Activated CD4-positive, alpha-beta T cell treated with anti-CD3 and anti-CD28 coated beads, Interleukin-2, amount 10 ng/mL, durations not matched to agents 7 days and 5 days (primary cell): ENCODE data around the gene CCDC117. TPM values are rescaled to one million over a fixed set of nuclear protein-coding genes. Genes with fewer than 3 reads are reported as not detected.

Source experiments
- CTCF ChIA-PET: fragments of 350-600 bp; sonication (Branson Sonifier 250); formaldehyde crosslinking; loops from one replicate; lab custom pipeline; 2021; ENCODE audit warnings: antibody characterized with exemption; lab: Charles Lee
- POLR2A ChIA-PET: fragments of 350-600 bp; sonication (Branson Sonifier 250); formaldehyde crosslinking; loops from one replicate; lab custom pipeline; 2021; ENCODE audit warnings: antibody characterized with exemption; lab: Charles Lee
- DNase-seq: peaks from one replicate; pipeline ENCODE4 v3.0.0-alpha.2; 2020
- H3K27ac Mint-ChIP-seq: one replicate; pipeline ENCODE4 v1.8.0; 2021; ENCODE audit warnings: mild to moderate bottlenecking, moderate library complexity, mixed read lengths
- H3K27me3 Mint-ChIP-seq: one replicate; pipeline ENCODE4 v1.8.0; 2021; ENCODE audit warnings: mixed read lengths
- H3K36me3 Mint-ChIP-seq: one replicate; pipeline ENCODE4 v1.8.0; 2021; ENCODE audit warnings: low read depth, mixed read lengths
- H3K4me1 Mint-ChIP-seq: one replicate; pipeline ENCODE4 v1.8.0; 2021; ENCODE audit warnings: mixed read lengths
- H3K4me3 Mint-ChIP-seq: one replicate; pipeline ENCODE4 v1.8.0; 2021; ENCODE audit warnings: mild to moderate bottlenecking, moderate library complexity, mixed read lengths
- H3K9me3 Mint-ChIP-seq: one replicate; pipeline ENCODE4 v1.8.0; 2021; ENCODE audit warnings: mixed read lengths
- total RNA-seq, 2 experiments: library from RNA; stranded (reverse); gene quantifications; one replicate each; pipeline ENCODE4 v1.2.3, GENCODE V29; 2021

Gene CCDC117
- total RNA-seq, 2 experiments from 2014 or later: 30.2 to 31.9 TPM

GRCh38 chr22:28826921-28827320 is 54.4 kb downstream of the CCDC117 start:
- CTCF ChIA-PET: interaction anchor here (0.9 to 1.1 kb wide), 2 partner anchors 9 to 231 kb away, joined by 4 read pairs; no protein-coding TSS in a partner anchor
- Mint-ChIP-seq H3K36me3 (peaks cover 47% of the 10 kb centered on the region), H3K9me3 (no peaks in the 10 kb centered on the region), H3K4me1 (peaks cover 56% of the 10 kb centered on the region), H3K27me3 (no peaks in the 10 kb centered on the region), H3K4me3 (no peak overlapping the region), H3K27ac (no peak overlapping the region)
- POLR2A ChIA-PET: no interaction called here
- DNase-seq: no peak

DNA sequence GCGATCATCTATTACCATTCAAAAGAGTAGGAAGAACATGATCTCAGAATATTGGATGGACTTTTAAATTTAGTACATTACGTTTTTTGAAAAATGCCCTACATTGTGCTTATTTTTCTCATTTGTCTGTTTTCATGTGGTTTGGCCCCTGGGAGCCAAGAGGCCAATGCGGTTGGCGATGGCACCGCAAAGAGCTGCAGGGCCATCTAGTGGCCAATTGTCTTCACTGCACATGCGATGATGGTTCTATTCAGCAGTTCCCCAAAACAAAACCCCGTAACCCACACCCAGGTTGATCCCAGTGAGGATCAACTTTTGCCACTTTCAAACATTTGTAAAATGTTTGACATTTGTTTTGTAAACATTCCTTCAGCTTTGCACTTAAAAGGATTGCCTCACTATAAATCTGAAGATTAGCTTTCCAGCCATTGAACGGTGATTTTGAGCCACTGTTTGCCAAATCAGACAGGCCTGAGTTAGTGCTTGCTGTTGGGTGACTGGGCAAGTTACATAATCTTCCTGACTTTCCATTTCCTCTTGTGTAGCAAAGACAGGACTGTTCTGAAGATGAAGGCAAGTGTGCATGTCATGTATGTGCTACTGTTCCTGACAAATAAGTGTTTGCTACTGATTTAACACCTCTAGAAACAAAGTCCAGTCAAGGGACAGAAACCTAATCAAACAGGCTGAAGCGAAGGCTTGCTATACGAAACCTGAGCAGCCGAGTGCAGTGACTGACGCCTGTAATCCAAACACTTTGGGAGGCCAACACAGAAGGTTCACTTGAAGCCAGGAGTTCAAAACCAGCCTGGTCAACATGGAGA is 57.1 kb downstream of the CCDC117 start:
- CTCF ChIA-PET: interaction anchor here (0.6 to 3.7 kb wide), 25 partner anchors 9 to 335 kb away, joined by 3 to 18 read pairs (median 4); partner anchors contain the start of gene XBP1
- H3K4me3 Mint-ChIP-seq: no peak overlapping the region

DNA sequence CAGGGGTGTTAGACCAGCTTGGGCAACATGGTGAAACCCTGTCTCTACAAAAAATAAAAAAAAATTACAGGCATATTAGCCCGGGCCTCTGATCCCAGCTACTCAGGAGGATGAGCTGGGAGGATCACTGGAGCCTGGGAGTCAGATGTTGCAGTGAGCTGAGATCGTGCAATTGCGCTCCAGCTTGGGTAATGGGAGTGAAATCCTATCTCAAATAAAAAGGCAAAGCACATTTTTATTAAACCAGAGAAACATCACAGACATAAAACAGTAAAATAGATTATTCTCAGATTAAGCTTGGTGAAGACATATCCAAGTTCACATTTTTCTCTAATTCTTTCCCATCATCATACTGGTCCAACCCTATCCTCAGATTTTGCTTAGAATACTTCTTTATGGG is 57.9 kb downstream of the CCDC117 start:
- Mint-ChIP-seq H3K27ac (no peak overlapping the region), H3K4me3 (no peak overlapping the region), H3K36me3 (peaks cover 32% of the 10 kb centered on the region), H3K4me1 (peaks cover 42% of the 10 kb centered on the region), H3K27me3 (no peaks in the 10 kb centered on the region), H3K9me3 (no peaks in the 10 kb centered on the region)
- ChIA-PET POLR2A (no interaction called here), CTCF (interaction anchor here (0.7 to 3.7 kb wide), 5 partner anchors 11 to 231 kb away, joined by 3 to 18 read pairs (median 6); no protein-coding TSS in a partner anchor)
- no peak for DNase-seq

More for the DNA sequence above, 57.1 kb downstream of the CCDC117 start:
- Mint-ChIP-seq H3K27ac (peak overlapping the region; percentile 68), H3K27me3 (no peaks in the 10 kb centered on the region), H3K9me3 (no peaks in the 10 kb centered on the region), H3K36me3 (peaks cover 37% of the 10 kb centered on the region), H3K4me1 (peaks cover 46% of the 10 kb centered on the region)
- POLR2A ChIA-PET: interaction anchor here (0.7 kb wide), 1 partner anchor 130 kb away, joined by 3 read pairs; no protein-coding TSS in a partner anchor
- DNase-seq: peak; percentile 82

DNA sequence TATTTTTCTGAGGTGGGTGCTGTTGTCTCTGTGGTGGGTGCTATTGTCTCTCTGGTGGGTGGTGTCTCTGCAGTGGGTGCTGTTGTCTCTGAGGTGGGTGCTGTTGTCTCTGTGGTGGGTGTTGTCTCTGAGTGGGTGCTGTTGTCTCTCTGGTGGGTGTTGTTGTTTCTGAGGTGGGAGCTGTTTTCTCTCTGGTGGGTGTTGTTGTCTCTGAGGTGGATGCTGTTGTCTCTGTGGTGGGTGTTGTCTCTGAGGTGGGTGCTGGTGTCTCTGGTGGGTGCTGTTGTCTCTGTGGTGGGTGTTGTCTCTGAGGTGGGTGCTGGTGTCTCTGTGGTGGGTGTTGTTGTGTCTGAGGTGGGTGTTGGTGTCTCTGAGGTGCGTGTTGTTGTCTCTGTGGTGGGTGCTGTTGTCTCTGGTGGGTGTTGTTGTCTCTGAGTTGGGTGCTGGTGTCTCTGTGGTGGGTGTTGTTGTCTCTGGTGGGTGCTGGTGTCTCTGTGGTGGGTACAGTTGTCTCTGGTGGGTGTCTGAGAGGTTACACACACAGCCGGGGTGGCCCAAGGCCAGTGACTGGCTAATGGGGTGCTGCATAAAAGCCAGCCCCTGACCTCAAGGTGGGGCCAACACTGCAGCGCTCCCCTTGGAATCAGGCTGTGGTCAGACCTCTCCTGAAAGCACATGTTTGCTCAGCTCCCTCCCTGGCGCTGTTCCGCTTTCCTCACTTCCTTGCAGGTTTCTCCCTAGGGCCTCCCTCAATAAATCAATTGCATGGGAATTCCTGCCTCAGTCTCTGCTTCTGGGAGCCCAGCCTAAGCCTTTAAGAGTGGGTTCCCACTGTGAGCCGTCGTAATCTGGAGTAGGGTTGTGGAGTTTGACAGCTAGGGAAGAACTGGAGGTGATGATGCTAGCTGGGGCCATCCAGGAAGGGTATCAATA is 58.9 kb downstream of the CCDC117 start:
- POLR2A ChIA-PET: no interaction called here
- Mint-ChIP-seq H3K27me3 (no peaks in the 10 kb centered on the region), H3K9me3 (no peaks in the 10 kb centered on the region), H3K27ac (no peak overlapping the region), H3K4me1 (peaks cover 37% of the 10 kb centered on the region), H3K36me3 (peaks cover 26% of the 10 kb centered on the region), H3K4me3 (no peak overlapping the region)
- DNase-seq: no peak
- CTCF ChIA-PET: interaction anchor here (0.9 to 3.7 kb wide), 4 partner anchors 10 to 55 kb away, joined by 3 to 18 read pairs (median 3); no protein-coding TSS in a partner anchor

GRCh38 chr22:28832731-28833130 is 60.2 kb downstream of the CCDC117 start:
- no peak for DNase-seq
- H3K4me3 Mint-ChIP-seq: no peak overlapping the region
- ChIA-PET CTCF (interaction anchor here (0.6 kb wide), 2 partner anchors 183 to 1972 kb away, joined by 3 to 4 read pairs; no protein-coding TSS in a partner anchor), POLR2A (no interaction called here)
- H3K27me3 Mint-ChIP-seq: no peaks in the 10 kb centered on the region
- H3K4me1 Mint-ChIP-seq: peaks cover 29% of the 10 kb centered on the region
- H3K36me3 Mint-ChIP-seq: peaks cover 16% of the 10 kb centered on the region
- H3K27ac Mint-ChIP-seq: no peak overlapping the region
- no peaks in the 10 kb centered on the region for H3K9me3 Mint-ChIP-seq

DNA sequence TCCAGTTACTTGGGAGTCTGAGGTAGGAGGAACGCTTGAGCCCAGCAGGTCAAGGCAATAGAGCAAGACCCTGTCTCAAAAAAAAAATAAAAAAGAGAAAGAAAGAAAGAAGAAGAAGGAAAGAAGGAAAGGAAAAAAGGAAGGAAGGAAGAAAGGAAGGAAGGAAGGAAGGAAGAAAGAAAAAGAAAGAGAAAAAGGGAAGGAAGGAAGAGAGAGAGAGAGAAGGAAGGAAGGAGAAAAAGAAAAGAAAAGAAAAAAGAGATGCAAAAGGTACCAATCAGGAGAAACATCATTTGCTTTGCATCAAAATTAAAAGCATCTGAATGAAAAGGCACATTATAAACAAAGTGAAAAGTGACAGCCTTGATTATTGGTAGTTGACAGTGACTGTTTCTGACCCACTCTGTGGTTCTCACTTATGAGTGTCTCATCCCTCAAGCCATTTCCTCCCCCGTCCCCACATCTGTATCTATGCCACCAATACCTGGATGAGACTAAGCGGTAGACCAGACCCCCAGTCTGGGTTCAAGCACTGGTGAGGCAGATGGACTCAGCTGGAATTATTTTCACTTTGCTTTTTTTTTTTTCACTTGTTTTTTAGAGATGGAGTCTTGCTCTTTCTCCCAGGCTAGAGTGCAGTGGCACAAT is 60.9 kb downstream of the CCDC117 start:
- ChIA-PET POLR2A (no interaction called here), CTCF (interaction anchor here (0.6 kb wide), 1 partner anchor 182 kb away, joined by 3 read pairs; no protein-coding TSS in a partner anchor)
- no peaks in the 10 kb centered on the region for H3K9me3 Mint-ChIP-seq
- H3K27me3 Mint-ChIP-seq: no peaks in the 10 kb centered on the region
- H3K4me1 Mint-ChIP-seq: peaks cover 26% of the 10 kb centered on the region
- H3K27ac Mint-ChIP-seq: no peak overlapping the region
- no peak for DNase-seq
- H3K36me3 Mint-ChIP-seq: peaks cover 13% of the 10 kb centered on the region
- no peak overlapping the region for H3K4me3 Mint-ChIP-seq

DNA sequence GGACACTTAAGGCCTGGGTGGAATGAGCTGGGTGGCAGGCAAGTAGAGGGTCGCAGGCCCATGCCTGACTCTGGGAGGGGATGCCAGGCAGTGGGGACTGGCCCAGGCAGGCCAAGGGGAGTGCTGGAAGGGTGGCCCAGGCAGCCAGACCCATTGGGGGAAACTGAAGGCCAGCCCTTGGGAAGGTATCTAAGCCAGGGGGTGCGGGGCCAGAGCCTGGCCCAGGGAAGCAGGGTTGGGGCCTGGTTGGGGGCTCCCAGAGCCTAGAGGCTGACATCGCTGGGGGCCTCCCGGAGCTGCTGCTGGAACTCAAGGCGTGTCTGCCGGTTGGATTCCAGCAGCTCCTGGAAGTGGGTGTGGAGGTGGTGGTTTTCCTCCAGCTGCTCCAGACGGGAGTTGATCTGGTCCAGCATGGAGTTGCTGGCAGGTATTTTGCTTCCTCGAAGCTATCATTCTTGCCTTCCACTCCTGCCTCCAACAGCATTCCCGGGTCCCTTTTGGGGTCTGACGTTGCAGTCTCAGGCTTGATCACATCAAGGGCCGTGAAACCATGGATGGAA is 63.2 kb downstream of the CCDC117 start:
- no peaks in the 10 kb centered on the region for H3K27me3 Mint-ChIP-seq
- DNase-seq: no peak
- ChIA-PET CTCF (interaction anchor here (1.0 to 1.3 kb wide), 2 partner anchors 9 to 20 kb away, joined by 3 to 4 read pairs; no protein-coding TSS in a partner anchor), POLR2A (no interaction called here)
- H3K9me3 Mint-ChIP-seq: no peaks in the 10 kb centered on the region
- H3K4me1 Mint-ChIP-seq: peaks cover 14% of the 10 kb centered on the region
- H3K36me3 Mint-ChIP-seq: peaks cover 12% of the 10 kb centered on the region
- H3K27ac Mint-ChIP-seq: no peak overlapping the region
- no peak overlapping the region for H3K4me3 Mint-ChIP-seq

DNA sequence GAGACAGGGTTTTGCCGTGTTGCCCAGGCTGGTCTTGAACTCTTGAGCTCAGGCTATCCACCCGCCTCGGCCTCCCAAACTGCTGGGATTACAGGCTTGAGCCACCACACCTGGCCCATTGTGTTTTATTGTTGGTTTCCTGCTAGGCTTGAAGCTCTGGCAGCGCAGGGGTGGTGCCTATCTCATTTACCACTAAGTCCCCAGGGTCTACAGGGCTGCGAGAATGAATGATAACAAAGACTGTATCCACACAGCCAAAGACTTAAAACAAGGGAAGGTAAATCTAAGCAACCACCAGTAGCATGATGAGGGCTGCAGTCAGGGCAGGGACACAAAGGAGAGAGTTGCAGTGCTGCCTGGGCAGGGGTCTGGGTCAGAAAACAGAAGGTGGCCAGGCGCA is 65.1 kb downstream of the CCDC117 start:
- CTCF ChIA-PET: interaction anchor here (1.5 kb wide), 1 partner anchor 9 kb away, joined by 4 read pairs; no protein-coding TSS in a partner anchor
- H3K27ac Mint-ChIP-seq: no peak overlapping the region

More for the DNA sequence above, 65.1 kb downstream of the CCDC117 start:
- H3K4me3 Mint-ChIP-seq: no peak overlapping the region
- no peak for DNase-seq
- no peaks in the 10 kb centered on the region for H3K27me3 Mint-ChIP-seq
- POLR2A ChIA-PET: no interaction called here
- peaks cover 11% of the 10 kb centered on the region for H3K4me1 Mint-ChIP-seq
- peaks cover 6% of the 10 kb centered on the region for H3K36me3 Mint-ChIP-seq
- no peaks in the 10 kb centered on the region for H3K9me3 Mint-ChIP-seq

Other genes with a start within 250 kb of the CCDC117 start
- 1 to 10 TPM in 1 of 2 experiments, under 1 TPM in 1; 0.74 to 1.2 TPM for gene TTC28, start 92.9 kb upstream of the CCDC117 start, total RNA-seq
- 10 to 100 TPM; 50.8 to 57.6 TPM for gene CHEK2, start 30.9 kb upstream of the CCDC117 start, total RNA-seq
- gene HSCB, start 30.7 kb upstream of the CCDC117 start, total RNA-seq: 10 to 100 TPM in 1 of 2 experiments, 1 to 10 TPM in 1; 8.9 to 10.6 TPM
- 100 to 1,000 TPM; 159 to 184 TPM for gene XBP1, start 27.9 kb downstream of the CCDC117 start, total RNA-seq
- gene ZNRF3, start 110.9 kb downstream of the CCDC117 start, total RNA-seq: under 1 TPM; 0.58 to 0.72 TPM